HG03108 (cell line): ENCODE data around the gene INTS12.
"Not testable (repeated sequence)": the region's sequence is repeated elsewhere in the genome, so short reads cannot be mapped to it uniquely, and the experiment has no call there.

Source experiments
- ATAC-seq: cut with Tn5 transposase; IDR thresholded peaks from one replicate; pipeline ENCODE4 v1.9.1; 2021; ENCODE audit warnings: moderate library complexity; ENCODE audit not compliant: unreplicated experiment

INTS12 gene, protein sequence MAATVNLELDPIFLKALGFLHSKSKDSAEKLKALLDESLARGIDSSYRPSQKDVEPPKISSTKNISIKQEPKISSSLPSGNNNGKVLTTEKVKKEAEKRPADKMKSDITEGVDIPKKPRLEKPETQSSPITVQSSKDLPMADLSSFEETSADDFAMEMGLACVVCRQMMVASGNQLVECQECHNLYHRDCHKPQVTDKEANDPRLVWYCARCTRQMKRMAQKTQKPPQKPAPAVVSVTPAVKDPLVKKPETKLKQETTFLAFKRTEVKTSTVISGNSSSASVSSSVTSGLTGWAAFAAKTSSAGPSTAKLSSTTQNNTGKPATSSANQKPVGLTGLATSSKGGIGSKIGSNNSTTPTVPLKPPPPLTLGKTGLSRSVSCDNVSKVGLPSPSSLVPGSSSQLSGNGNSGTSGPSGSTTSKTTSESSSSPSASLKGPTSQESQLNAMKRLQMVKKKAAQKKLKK

GRCh38 chr4:105708181-105709080 is at the start of gene INTS12, which contains the start of gene GSTCD:
TSS of gene INTS12 (minus strand) at chr4:105708689. CDS start at chr4:105700005, 8,684 bp downstream.
TSS of gene GSTCD (plus strand) at chr4:105708784. CDS start at chr4:105717614, 8,830 bp downstream.
- ATAC-seq: peak; percentile 79

DNA sequence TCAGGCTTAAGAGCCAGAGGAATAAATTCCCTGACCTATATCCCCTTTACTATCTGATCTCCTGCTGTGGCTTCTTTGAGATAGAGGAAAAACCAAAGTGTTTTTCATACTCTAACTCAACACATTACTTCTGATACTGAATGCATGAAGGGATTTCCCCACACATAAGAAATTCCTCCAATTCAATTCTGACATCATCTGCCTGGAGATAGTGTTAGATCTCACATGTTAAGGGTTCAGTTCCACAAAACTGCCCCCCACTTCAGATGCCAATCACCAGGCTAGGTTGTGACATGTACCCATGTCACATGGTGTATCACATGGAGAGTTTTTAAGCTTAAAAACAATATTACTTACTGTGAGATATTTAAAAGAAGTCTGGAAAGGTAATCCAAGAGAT is 46.9 kb upstream of the INTS12 start:
- ATAC-seq: no peak

- ATAC-seq: no peak
Measured at GRCh38 chr4:105753361-105753760, 44.9 kb upstream of the INTS12 start.

- ATAC-seq: no peak
Measured at GRCh38 chr4:105751718-105752299, 43.3 kb upstream of the INTS12 start.

- ATAC-seq: no peak
Measured at GRCh38 chr4:105748222-105748621, 39.7 kb upstream of the INTS12 start.

- no peak for ATAC-seq
Measured at GRCh38 chr4:105741548-105741947, 33.1 kb upstream of the INTS12 start.

- ATAC-seq: not testable (repeated sequence)
Measured at GRCh38 chr4:105735217-105735616, 26.7 kb upstream of the INTS12 start.

DNA sequence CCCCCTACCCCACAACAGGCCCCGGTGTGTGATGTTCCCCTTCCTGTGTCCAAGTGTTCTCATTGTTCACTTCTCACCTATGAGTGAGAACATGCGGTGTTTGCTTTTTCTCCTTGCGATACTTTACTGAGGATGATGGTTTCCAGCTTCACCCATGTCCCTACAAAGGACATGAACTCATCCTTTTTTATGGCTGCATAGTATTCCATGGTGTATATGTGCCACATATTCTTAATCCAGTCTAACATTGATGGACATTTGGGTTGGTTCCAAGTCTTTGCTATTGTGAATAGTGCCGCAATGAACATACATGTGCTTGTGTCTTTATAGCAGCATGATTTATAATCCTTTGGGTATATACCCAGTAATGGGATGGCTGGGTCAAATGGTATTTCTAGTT is 21.4 kb upstream of the INTS12 start:
- not testable (repeated sequence) for ATAC-seq

DNA sequence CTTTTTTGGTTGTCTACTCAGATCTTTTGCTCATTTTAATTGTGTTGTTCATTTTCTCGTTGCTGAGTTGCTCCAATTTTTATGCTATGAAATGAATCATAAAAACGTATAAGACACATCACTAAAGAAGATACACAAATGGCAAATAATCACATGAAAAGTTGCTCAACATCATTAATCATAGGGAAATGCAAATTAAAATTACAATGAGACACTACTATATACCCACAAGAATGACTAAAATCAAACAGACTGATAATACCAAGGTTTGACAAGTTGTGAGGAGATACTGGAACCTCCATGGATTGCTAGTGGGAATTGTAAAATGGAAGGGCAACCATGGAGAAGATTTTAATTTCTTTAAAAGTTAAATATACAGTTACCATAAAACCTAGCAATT is 17.1 kb upstream of the INTS12 start:
- ATAC-seq: no peak

DNA sequence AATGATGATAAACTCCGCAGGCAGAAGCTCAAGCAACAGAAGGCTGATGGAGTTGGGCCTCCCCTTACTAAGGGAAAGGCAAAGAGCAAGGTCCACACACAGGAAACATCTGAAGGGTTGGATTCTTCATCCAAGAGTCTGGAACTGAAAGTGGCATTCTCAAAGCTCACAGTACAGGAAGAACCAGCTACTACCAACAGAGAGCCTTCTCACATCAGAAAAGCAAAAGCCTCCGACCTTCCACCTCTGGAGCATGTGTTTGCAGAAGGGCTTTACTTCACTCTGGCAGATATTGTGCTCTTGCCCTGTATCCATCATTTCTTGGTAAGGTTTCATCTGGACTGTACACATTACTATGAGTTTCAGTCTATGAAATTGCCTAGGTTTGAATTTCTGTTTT is 10.7 kb upstream of the INTS12 start:
- ATAC-seq: no peak

GRCh38 chr4:105715692-105716278 is 7.3 kb upstream of the INTS12 start:
- no peak for ATAC-seq

- no peak for ATAC-seq
Measured at GRCh38 chr4:105714932-105715331, 6.4 kb upstream of the INTS12 start.

DNA sequence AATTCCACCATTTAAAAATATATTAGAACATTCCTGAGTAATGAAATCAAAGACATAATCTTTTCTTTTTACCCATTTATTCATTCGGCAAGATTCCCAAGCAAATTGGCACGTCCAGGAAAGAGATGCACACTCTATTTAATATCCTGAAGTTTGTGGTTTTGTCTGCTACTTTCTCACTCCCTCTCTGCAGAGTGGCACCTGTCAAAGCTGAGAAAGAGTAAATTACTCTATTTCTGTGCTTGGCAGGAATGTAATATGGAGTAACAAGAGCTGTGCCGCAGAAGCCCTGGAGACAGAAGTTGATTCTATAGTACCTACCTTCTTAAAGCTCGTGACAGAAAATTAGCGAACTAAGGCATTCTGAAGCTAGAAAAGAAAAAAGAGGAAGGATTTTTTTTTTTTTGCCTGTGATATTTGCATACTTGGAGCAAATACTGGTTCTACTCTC is 5.6 kb upstream of the INTS12 start:
- peak; percentile 63 for ATAC-seq

GRCh38 chr4:105712766-105713165 is 4.3 kb upstream of the INTS12 start:
- no peak for ATAC-seq

GRCh38 chr4:105710678-105711077 is 2.2 kb upstream of the INTS12 start:
- ATAC-seq: no peak

DNA sequence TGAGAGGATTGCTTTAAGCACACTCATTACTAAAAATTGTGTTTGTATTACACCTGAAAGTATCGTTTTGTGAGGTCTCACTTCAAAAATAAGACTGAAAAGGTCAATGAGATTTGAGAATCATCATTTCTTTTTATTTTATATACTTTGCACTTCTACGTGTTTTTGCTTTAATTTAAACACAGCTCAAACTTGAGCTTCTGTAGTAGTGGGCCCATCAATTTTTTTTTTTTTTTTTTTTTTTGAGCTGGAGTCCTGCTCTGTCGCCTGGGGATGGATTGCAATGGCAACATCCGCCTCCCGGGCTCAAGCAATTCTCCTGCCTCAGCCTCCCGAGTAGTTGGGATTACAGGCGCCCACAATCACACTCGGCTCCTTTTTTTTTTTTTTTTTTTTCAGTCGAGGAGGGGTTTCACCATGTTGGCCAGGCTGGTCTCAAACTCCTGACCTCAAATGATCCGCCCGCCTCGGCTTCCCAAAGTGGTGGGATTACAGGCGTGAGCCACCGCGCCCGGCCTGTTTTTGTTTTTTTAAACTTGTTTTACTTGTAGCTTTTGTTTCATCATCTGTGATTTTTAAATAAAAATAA is 1.6 kb upstream of the INTS12 start:
- no peak for ATAC-seq

- ATAC-seq: peak; percentile 26
Measured at GRCh38 chr4:105709081-105709450, 577 bp upstream of the INTS12 start.

DNA sequence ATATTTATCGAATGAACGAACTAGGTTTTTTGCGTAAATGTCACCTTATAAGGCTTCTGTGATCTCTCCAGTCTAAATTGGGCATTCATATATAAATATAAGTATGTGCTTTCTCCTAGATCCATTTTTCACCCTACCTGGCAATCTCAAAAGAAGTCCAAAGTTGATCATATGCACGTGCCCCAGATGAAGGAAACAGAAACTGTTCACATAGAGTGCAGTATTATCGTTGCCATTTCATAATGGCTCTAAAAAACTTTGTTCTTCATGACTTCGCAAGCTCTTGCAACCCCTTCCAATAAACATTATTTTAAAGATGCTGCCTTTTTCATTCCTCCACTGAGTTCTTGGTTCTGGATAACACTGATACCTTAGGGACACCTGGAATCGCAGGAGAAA is 708 bp downstream of the INTS12 start:
- no peak for ATAC-seq

GRCh38 chr4:105698607-105699006 is 9.9 kb downstream of the INTS12 start:
- no peak for ATAC-seq

DNA sequence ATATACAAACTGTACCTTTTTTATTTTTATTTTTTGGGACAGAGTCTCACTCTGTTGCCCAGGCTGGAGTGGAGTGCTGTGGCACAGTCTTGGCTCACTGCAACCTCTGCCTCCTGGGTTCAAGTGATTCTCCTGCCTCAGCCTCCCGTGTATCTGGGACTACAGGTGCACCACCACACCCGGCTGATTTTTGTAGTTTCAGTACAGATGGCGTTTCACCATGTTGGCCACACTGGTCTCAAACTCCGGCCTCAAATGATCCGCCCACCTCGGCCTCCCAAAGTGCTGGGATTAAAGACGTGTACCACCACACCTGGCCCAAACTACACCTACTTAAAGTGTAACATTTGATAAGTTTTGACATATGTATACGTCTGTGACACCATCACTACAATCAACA is 12.7 kb downstream of the INTS12 start:
- not testable (repeated sequence) for ATAC-seq
